HepG2 (cell line): ENCODE measurements around the gene APLP1. TPM values are rescaled to one million over a fixed set of nuclear protein-coding genes. Genes with fewer than 3 reads are reported as not detected.
A peak's percentile ranks its signal among the peaks of the same experiment; 100 is the strongest.

ENCODE experiments used
- GATAD1 ChIP-seq: IDR thresholded peaks from 2 replicates; pipeline ENCODE4 v1.6.1; 2016; ENCODE audit warnings: missing genetic modification reagents, missing compliant biosample characterization
- GMEB1 ChIP-seq: sonication (generic); formaldehyde crosslinking; IDR thresholded peaks from 2 replicates; pipeline ENCODE4 v1.5.1; 2020; ENCODE audit warnings: missing genetic modification reagents, mild to moderate bottlenecking, borderline replicate concordance
- HOXA3 ChIP-seq: sonication (generic); formaldehyde crosslinking; IDR thresholded peaks from 2 replicates; pipeline ENCODE4 v1.5.0; 2020; ENCODE audit warnings: missing genetic modification reagents
- IRX3 ChIP-seq: sonication (generic); formaldehyde crosslinking; IDR thresholded peaks from 2 replicates; pipeline ENCODE4 v1.8.1; 2023; ENCODE audit warnings: mild to moderate bottlenecking, low read depth, missing genetic modification reagents, borderline replicate concordance
- MAFF ChIP-seq: IDR thresholded peaks from 2 replicates; pipeline ENCODE4 v1.6.1; 2011; ENCODE audit warnings: low read depth, low read length, improper control_type of control experiment
- MEF2D ChIP-seq: sonication (generic); formaldehyde crosslinking; IDR thresholded peaks from 2 replicates; pipeline ENCODE4 v1.5.1; 2020; ENCODE audit warnings: mild to moderate bottlenecking, missing genetic modification reagents
- MEIS2 ChIP-seq: sonication (generic); formaldehyde crosslinking; IDR thresholded peaks from 2 replicates; pipeline ENCODE4 v1.9.0; 2021; ENCODE audit warnings: mild to moderate bottlenecking, missing genetic modification reagents
- NFIC ChIP-seq: IDR thresholded peaks from 2 replicates; pipeline ENCODE4 v1.6.1; 2012; ENCODE audit warnings: mild to moderate bottlenecking, low read length, inconsistent platforms
- NR2F2 ChIP-seq: IDR thresholded peaks from 2 replicates; pipeline ENCODE4 v1.6.1; 2012; ENCODE audit warnings: low read depth, inconsistent platforms, borderline replicate concordance
- NR3C1 ChIP-seq: sonication (generic); formaldehyde crosslinking; IDR thresholded peaks from 2 replicates; pipeline ENCODE4 v1.4.0; 2020; ENCODE audit warnings: missing genetic modification reagents
- SRSF9 ChIP-seq: fragments of 200-400 bp; formaldehyde crosslinking; IDR thresholded peaks from 2 replicates; pipeline ENCODE4 v1.6.1; 2018; ENCODE audit warnings: borderline replicate concordance, mild to moderate bottlenecking, low read depth, low read length; ENCODE audit not compliant: insufficient read depth, poor library complexity, severe bottlenecking
- ZFP37 ChIP-seq: sonication (generic); formaldehyde crosslinking; IDR thresholded peaks from 2 replicates; pipeline ENCODE4 v1.4.0; 2020; ENCODE audit warnings: missing genetic modification reagents, borderline replicate concordance
- ZHX1 ChIP-seq: sonication (generic); formaldehyde crosslinking; IDR thresholded peaks from 2 replicates; pipeline ENCODE4 v1.8.1; 2022; ENCODE audit warnings: low read depth, mild to moderate bottlenecking, missing genetic modification reagents
- ZNF121 ChIP-seq: sonication (generic); formaldehyde crosslinking; IDR thresholded peaks from 2 replicates; pipeline ENCODE4 v1.5.0; 2020; ENCODE audit warnings: mild to moderate bottlenecking, missing genetic modification reagents
- ZNF24 ChIP-seq: fragments of 450-650 bp; IDR thresholded peaks from 2 replicates; pipeline ENCODE4 v1.6.1; 2017; ENCODE audit warnings: antibody characterized with exemption, mild to moderate bottlenecking
- ZNF564 ChIP-seq: sonication (generic); formaldehyde crosslinking; IDR thresholded peaks from 2 replicates; pipeline ENCODE4 v1.8.1; 2023; ENCODE audit warnings: mild to moderate bottlenecking, missing genetic modification reagents
- ZNF619 ChIP-seq: sonication (generic); formaldehyde crosslinking; IDR thresholded peaks from 2 replicates; pipeline ENCODE4 v1.4.0; 2020; ENCODE audit warnings: mild to moderate bottlenecking, missing genetic modification reagents
- polyA plus RNA-seq, 8 experiments: library from polyadenylated mRNA; depleted of rRNA in 3 of 8; stranded (reverse) in 7 of 8; unstranded in 1 of 8; fragments of >200 nt; fragmentation: Illumina TruSeq in 4 of 8; extraction: Trizol in 4 of 8; gene quantifications; 2 replicates each; pipeline versions ENCODE4 v1.2.1 to v1.2.3, GENCODE V29; 2011 to 2016; ENCODE audit warnings: low read depth in 4 of 8, missing spikeins in 1 of 8, mixed read lengths in 1 of 8; ENCODE audit not compliant: insufficient read depth in 1 of 8
- total RNA-seq, 5 experiments: library from RNA; depleted of rRNA; stranded (reverse); fragments of >200 nt; fragmentation: Illumina TruSeq; extraction: Trizol; gene quantifications; 2 replicates each; pipeline ENCODE4 v1.2.3, GENCODE V29; 2016; ENCODE audit warnings: low read depth in 1 of 5
- TF ChIP-seq, protein P1 (sequence below): sonication (generic); formaldehyde crosslinking; conservative IDR thresholded peaks from 2 replicates; pipeline ENCODE4 v1.4.0; 2020; ENCODE audit warnings: mild to moderate bottlenecking, missing genetic modification reagents, moderate library complexity
- TF ChIP-seq, protein P2 (sequence below): IDR thresholded peaks from 2 replicates; pipeline ENCODE4 v1.6.1; 2016; ENCODE audit warnings: mild to moderate bottlenecking, missing biosample characterization, missing genetic modification reagents
- TF ChIP-seq, protein P3 (sequence below): sonication (generic); formaldehyde crosslinking; IDR thresholded peaks from 2 replicates; pipeline ENCODE4 v1.4.0; 2020; ENCODE audit warnings: missing genetic modification reagents

The APLP1 gene
- total and polyA plus RNA-seq, 2 of the 13 experiments (the other 11 are each of a cell fraction or from before 2014, with no cell fraction given): 2.0 to 2.9 TPM

DNA sequence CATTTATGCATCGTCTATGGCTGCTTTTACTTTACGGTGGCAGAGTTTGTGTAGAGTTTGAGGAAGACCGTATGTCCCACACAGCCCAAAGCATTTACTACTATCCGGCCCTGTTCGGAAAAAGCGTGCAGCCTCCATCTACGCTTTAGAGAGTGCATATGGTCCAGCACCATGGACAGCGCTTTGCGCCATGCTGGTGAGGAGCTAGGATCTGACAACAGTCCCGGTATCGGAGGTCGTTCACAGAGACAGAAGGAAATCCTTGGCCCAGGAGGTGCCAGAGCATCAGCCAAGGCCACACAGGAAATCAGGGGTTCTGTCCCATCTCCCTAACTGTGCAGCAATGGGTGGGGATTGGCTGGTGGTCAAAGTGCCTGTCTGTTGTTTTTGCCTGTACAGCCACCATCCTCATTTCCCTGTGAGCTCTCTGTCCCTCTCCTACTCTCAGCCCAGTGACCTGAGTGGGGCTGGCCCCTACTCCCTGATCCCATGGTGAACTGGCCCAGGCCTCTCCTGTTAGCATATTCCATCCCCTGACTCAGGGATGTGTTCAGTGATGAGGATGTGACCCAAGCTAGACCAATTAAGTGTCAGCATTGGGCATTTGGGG is 39.6 kb upstream of the APLP1 start (continued):
- TF ChIP-seq ZFP37 (CRISPR knock-in tag) (peak; percentile 97), GMEB1 (CRISPR knock-in tag) (no peak), ZNF564 (CRISPR knock-in tag) (0 out of 2 replicates have a peak, but pooled peaks have one; percentile 45), ZHX1 (CRISPR knock-in tag) (peak; percentile 86; the same call in 1 of the 2 replicates), MEIS2 (CRISPR knock-in tag) (peak; percentile 94), ZNF121 (CRISPR knock-in tag) (peak; percentile 39; the same call in 1 of the 2 replicates), MAFF (no peak), MEF2D (peak; percentile 92), ZNF619 (CRISPR knock-in tag) (0 out of 2 replicates have a peak, but pooled peaks have one; percentile 56), GATAD1 (peak; percentile 81), HOXA3 (CRISPR knock-in tag) (peak; percentile 74), SRSF9 (no peak), NR2F2 (no peak), NFIC (no peak), NR3C1 (0 out of 2 replicates have a peak, but pooled peaks have one; percentile 67), ZNF24 (no peak), IRX3 (CRISPR knock-in tag) (0 out of 2 replicates have a peak, but pooled peaks have one; percentile 66)
- TF ChIP-seq, protein P1, sequence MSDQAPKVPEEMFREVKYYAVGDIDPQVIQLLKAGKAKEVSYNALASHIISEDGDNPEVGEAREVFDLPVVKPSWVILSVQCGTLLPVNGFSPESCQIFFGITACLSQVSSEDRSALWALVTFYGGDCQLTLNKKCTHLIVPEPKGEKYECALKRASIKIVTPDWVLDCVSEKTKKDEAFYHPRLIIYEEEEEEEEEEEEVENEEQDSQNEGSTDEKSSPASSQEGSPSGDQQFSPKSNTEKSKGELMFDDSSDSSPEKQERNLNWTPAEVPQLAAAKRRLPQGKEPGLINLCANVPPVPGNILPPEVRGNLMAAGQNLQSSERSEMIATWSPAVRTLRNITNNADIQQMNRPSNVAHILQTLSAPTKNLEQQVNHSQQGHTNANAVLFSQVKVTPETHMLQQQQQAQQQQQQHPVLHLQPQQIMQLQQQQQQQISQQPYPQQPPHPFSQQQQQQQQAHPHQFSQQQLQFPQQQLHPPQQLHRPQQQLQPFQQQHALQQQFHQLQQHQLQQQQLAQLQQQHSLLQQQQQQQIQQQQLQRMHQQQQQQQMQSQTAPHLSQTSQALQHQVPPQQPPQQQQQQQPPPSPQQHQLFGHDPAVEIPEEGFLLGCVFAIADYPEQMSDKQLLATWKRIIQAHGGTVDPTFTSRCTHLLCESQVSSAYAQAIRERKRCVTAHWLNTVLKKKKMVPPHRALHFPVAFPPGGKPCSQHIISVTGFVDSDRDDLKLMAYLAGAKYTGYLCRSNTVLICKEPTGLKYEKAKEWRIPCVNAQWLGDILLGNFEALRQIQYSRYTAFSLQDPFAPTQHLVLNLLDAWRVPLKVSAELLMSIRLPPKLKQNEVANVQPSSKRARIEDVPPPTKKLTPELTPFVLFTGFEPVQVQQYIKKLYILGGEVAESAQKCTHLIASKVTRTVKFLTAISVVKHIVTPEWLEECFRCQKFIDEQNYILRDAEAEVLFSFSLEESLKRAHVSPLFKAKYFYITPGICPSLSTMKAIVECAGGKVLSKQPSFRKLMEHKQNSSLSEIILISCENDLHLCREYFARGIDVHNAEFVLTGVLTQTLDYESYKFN (CRISPR knock-in tag): 0 out of 2 replicates have a peak, but pooled peaks have one; percentile 24
- TF ChIP-seq, protein P2, sequence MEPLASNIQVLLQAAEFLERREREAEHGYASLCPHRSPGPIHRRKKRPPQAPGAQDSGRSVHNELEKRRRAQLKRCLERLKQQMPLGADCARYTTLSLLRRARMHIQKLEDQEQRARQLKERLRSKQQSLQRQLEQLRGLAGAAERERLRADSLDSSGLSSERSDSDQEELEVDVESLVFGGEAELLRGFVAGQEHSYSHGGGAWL: peak; percentile 95; the same call in 1 of the 2 replicates
- TF ChIP-seq, protein P3, sequence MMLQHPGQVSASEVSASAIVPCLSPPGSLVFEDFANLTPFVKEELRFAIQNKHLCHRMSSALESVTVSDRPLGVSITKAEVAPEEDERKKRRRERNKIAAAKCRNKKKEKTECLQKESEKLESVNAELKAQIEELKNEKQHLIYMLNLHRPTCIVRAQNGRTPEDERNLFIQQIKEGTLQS (CRISPR knock-in tag): peak; percentile 85
